GM18951 (cell line): ENCODE data around the gene CHST2.
"Not testable (repeated sequence)": the region's sequence is repeated elsewhere in the genome, so short reads cannot be mapped to it uniquely, and the experiment has no call there.

ENCODE experiments used
- POLR2A ChIP-seq: IDR thresholded peaks from 4 replicates; pipeline ENCODE4 v1.6.1; 2011; ENCODE audit warnings: mild to moderate bottlenecking; ENCODE audit not compliant: insufficient read length, insufficient read depth; ENCODE audit errors: extremely low read depth
- in situ Hi-C: fragments of 300-500 bp; cut with MboI; formaldehyde crosslinking; loops from one replicate; pipeline ENCODE4 v1.12.0; 2022; ENCODE audit warnings: low sequenced_read_pairs, mixed read lengths, inconsistent platforms; ENCODE audit not compliant: unreplicated experiment

Gene CHST2

GRCh38 chr3:143119009-143119914, at the start of gene CHST2:
Gene CHST2 (plus strand): TSS chr3:143119771. CDS start chr3:143120817, 1,046 bp downstream.
- peak; percentile 59 for TF ChIP-seq POLR2A
- in situ Hi-C loops = no loop called here

- in situ Hi-C loops = no loop called here
- no peak for TF ChIP-seq POLR2A
Measured at GRCh38 chr3:143070977-143071551, 48.5 kb upstream of the CHST2 start.

DNA sequence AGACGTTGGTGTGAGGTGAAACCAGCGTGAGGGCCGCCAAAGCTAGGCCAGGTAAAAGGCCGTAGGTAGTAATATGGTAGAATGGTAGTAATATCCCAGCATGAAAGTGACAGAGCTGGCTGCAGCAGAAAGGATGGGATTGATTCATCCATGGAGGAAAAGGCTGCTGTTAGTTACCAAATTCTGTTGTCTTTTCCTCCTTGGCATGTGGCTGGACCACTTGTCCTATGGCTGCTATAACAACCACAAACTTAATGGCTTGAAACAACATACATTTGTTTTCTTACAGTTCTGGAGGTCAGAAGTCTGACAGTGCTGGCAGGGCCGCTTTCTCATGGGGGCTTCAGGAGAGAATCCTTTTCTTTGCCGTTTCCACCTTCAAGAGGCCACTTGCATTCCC, 47.8 kb upstream of the CHST2 start:
- in situ Hi-C loops = no loop called here
- no peak for TF ChIP-seq POLR2A

DNA sequence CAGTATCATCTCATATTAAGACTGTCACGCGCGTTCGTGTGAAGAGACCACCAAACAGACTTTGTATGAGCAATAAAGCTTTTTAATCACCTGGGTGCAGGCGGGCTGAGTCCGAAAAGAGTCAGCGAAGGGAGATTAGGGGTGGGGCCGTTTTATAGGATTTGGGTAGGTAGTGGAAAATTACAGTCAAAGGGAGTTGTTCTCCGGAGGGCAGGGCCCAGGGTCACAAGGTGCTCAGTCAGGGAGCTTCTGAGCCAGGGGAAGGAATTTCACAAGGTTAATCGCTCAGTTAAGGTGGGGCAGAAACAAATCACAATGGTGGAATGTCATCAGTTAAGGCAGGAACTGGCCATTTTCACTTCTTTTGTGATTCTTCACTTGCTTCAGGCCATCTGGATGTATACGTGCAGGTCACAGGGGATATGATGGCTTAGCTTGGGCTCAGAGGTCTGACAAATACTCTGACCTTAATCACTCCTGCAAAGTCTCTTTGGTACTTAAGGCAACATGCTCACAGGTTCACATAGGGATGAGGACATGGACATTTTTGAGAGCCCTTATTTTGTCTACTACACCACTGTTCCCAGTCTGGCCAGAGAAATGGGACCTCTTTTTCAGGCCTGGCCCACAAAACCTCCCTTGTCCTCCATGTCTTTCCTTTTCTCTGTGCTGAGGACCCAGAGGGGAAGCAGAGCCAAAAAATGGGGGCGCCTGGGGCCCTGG, 47.1 kb upstream of the CHST2 start:
- in situ Hi-C loops = not testable (repeated sequence)

DNA sequence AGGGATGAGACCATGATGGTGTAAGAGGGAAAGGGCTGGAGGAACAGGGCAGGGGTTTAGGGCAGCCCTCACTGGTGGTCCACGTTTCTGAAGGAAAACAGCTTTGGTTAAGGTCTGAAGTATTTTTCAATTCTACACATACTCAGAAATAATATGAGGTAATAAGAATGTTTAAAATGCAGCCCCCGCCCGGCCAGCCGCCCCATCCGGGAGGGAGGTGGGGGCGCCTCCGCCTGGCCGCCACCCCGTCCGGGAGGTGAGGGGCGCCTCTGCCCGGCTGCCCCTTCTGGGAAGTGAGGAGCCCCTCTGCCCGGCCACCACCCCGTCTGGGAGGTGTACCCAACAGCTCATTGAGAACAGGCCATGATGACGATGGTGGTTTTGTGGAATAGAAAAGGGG, 46.0 kb upstream of the CHST2 start:
- in situ Hi-C loops = not testable (repeated sequence)

- in situ Hi-C loops = not testable (repeated sequence)
Measured at GRCh38 chr3:143073983-143074382, 45.6 kb upstream of the CHST2 start.

DNA sequence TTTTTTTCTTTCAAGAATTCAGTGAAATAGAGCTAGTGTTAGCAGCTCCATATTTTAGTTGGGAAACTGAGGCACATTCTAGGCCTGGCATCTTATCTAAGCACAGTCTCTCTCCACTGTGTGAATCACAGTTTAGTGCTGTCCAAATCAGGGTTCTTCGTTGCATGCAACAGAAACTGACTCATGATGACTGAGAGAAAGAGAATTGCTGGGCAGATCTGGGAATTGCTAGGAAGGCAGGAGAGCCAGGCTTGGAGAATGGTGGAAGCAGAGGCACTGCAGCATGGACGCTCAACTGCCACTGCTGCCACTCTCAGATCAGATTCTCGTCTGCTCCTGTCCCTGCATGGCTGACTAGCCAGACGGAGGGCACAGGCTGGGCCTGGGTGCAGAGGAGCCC, 40.7 kb upstream of the CHST2 start:
- TF ChIP-seq POLR2A = no peak
- in situ Hi-C loops = no loop called here

DNA sequence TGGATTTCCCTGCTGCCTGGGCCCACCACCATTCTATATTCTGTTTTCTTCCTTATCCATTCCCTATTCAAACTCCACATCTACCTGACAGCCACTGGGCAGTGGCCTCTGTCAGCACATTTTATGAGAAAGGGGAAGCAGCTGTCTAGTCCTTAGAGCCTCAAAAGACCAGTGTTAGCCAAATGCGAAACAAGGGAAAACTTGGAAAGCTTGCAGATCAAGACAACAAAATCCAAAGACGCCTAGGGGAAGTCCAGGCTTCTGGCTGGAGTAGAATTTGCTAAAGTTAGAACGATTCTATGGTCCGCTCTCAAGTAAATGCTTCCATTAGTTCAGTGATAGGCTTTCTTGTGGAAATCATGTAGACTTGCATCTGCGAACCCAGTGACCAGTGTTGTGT, 39.4 kb upstream of the CHST2 start:
- in situ Hi-C loops = no loop called here
- TF ChIP-seq POLR2A = no peak

DNA sequence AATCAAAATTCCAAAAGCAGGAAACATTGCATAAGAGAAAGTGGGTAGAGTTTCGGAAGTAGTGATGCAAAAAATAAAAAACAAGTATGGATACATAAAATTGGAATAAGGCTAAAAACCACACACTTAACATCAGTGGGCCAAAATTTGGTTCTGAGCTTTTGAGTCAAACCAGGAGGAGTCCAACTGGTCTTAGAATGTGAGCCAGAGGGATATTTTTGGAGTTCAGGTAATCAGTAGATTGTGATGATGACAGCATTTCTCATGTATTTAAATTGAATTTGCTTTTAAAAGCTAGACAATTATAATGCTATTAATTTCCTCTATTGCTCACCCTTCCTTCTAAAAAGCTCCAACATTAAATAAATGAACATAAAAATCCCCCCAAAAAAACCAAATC, 38.2 kb upstream of the CHST2 start:
- in situ Hi-C loops = no loop called here
- no peak for TF ChIP-seq POLR2A

- in situ Hi-C loops = no loop called here
- no peak for TF ChIP-seq POLR2A
Measured at GRCh38 chr3:143081844-143082778, 37.5 kb upstream of the CHST2 start.

DNA sequence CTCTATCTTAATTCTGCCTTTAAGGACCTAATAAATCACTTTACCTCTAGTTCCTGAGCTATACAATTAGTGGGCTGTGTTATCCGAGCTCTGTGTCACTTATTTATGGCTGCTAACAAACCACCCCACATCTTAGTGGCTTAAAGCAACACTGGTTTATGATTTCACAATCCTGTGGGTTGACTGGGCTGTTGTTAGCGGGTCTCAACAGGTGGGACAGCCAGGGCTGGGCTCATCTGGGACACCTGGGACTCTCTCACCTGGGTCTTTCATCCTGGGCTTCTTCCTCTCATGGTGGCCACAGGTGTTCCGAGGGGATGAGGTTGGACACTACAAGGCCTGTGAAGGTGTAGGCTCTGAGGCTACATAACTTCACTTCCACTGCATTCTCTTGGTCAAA, 35.8 kb upstream of the CHST2 start:
- in situ Hi-C loops = no loop called here
- TF ChIP-seq POLR2A = no peak

- no peak for TF ChIP-seq POLR2A
- in situ Hi-C loops = no loop called here
Measured at GRCh38 chr3:143084856-143085731, 34.5 kb upstream of the CHST2 start.
